HG03108 (cell line): Measurements from ENCODE around the gene CYP3A5.
A peak's percentile ranks its signal among the peaks of the same experiment; 100 is the strongest.

Experiments
- ATAC-seq: cut with Tn5 transposase; IDR thresholded peaks from one replicate; pipeline ENCODE4 v1.9.1; 2021; ENCODE audit warnings: moderate library complexity; ENCODE audit not compliant: unreplicated experiment

The CYP3A5 gene

GRCh38 chr7:99616359-99617191 lies 63.2 kb downstream of the CYP3A5 start, which contains the start of gene ZSCAN25:
Gene ZSCAN25 (plus strand): TSS chr7:99616946. CDS start chr7:99619607, 2,661 bp downstream.
- ATAC-seq, result peak; percentile 89

GRCh38 chr7:99615989-99616358 lies 63.8 kb downstream of the CYP3A5 start:
- ATAC-seq, result no peak

GRCh38 chr7:99614495-99614894 lies 65.3 kb downstream of the CYP3A5 start:
- ATAC-seq, result no peak

GRCh38 chr7:99607548-99607947 lies 72.2 kb downstream of the CYP3A5 start:
- ATAC-seq, result no peak

- ATAC-seq, result no peak
Measured at GRCh38 chr7:99606531-99606930, 73.3 kb downstream of the CYP3A5 start.

GRCh38 chr7:99605527-99605926 lies 74.3 kb downstream of the CYP3A5 start:
- ATAC-seq, result no peak

GRCh38 chr7:99601656-99602310 lies 78.0 kb downstream of the CYP3A5 start:
- no peak for ATAC-seq

- no peak for ATAC-seq
Measured at GRCh38 chr7:99599836-99600235, 80.0 kb downstream of the CYP3A5 start.
